Stimulated activated CD8-positive, alpha-beta memory T cell treated with anti-CD3 and anti-CD28 coated beads, Interleukin-7, amount 100 ng/mL, for 24 hours (primary cell): ENCODE data around the gene ANXA11.
"Not testable (repeated sequence)": the region's sequence is repeated elsewhere in the genome, so short reads cannot be mapped to it uniquely, and the experiment has no call there.

Source experiments
- DNase-seq: peaks from one replicate; pipeline ENCODE4 v3.0.0-alpha.2; 2020; ENCODE audit warnings: low read depth

ANXA11 gene

DNA sequence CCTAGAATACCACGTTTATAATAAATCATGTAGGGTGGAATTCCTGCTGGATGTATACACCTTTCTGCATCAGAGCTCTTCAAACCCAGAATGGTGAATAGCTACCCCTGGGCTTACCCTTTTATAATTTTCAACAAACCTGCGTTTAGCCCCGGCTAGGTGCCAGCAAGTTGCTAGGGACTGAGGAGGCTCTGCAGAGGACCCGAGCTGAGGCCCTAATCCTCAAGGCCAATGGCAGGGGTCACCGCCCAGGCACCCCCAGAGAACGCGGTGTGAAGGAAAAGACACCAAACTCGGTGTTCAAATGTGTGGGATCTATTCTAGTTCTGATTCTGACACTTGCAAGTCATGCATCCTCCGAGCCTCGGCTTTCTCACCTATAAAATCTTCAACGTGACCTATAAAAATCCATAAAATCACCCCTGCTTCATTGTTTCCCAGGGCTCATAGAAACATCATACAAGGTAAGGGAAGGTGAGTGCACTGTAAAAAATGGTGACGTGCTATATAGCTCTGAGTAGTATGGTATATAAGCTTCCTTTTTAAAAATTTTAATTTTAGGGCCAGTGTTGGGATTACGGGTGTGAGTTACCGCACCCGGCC, 2.5 kb upstream of the ANXA11 start:
- no peak for DNase-seq

DNA sequence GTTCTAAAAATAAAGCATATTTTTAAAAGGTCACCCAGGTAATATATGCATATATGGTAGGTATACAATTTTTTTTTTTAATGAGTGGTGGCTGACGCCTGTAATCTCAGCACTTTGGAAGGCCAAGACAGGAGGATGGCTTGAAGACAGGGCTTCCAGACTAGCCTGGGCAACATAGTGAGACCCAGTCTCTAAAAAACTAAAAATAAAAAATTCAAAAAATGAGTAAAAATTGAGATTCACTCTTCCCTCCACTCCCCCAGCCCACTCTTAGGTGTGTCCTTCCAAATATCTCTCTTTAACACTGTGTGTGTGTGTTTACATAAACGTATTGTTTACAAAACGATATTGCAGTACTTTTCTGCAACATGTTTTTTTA, 929 bp upstream of the ANXA11 start:
- no peak for DNase-seq

DNA sequence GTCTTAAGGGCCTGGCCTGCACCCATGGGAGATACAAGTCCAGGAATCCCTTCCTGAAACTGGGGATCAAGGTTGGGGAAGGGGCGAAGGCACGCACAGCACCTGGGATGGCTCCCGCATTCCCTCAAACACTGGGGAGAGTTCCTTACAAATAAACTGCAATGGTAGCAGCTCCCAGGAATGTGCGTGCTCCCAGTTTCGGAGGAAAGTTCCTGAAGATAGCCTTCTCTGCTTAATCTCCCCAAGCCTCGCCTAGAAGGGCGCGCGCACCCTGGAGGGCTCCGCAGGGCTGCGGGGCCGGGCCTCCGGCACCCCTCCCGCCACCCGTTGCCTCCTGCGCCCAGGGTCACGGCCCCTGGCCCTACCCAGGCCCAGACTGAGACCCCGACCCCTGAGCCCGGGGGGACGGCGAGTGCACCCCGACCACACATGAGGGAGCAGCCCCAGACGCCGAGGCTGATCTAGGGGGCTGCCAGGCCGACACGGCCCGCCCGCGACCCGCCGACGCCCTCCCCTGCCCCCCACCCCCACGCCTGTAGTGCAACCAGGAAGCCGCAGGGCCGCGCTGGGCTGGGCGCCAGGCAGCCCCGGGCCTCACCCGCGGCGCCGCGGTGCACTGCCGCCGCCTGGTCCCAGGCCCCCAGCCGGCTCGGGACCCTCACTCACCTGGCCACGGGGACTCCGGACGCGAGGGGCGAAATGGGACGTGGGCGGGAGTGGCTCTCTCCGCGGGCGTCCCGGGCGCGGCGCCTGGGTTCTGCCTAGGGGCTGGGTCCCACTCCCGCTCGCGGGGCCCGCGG, 460 bp downstream of the ANXA11 start:
- DNase-seq: no peak

DNA sequence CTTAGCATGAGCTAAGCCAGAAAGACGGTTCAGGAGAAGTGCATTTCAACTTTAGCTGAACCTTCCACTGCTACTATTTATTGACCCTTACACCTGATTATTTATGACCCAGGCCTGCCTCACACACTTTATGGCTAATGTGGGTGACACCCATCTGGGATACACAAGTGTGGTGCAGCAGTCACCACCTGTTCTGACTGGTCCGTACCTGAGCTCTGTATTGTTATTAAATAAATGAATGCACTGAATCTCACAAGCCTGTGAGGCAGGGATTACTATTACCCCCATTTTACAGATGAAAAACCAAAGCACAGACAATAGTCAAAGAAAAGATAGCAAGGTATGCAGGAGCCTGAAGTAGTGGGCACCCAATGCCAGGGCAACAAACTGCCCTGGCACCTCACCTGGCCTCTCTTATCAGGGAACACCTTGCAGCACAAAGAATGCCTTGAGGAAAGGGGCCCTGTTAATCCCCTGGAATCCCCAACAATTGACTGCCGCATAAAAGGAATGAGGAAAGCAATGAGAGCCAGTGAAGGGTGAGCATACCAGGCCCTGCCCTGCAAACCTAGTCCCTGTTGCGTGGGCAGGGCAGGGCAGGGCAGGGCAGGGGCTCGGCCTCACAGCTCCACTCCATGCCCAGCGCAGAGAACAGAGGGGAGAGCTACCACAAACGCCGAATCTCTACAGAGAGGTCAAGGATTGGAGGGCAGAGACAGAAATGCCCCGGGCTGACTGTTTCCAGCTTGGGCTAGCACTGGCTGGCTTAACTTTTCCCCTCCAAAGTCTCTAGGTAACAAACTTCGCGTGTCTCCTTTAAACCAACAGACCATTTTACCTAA, 1.3 kb downstream of the ANXA11 start:
- no peak for DNase-seq

DNA sequence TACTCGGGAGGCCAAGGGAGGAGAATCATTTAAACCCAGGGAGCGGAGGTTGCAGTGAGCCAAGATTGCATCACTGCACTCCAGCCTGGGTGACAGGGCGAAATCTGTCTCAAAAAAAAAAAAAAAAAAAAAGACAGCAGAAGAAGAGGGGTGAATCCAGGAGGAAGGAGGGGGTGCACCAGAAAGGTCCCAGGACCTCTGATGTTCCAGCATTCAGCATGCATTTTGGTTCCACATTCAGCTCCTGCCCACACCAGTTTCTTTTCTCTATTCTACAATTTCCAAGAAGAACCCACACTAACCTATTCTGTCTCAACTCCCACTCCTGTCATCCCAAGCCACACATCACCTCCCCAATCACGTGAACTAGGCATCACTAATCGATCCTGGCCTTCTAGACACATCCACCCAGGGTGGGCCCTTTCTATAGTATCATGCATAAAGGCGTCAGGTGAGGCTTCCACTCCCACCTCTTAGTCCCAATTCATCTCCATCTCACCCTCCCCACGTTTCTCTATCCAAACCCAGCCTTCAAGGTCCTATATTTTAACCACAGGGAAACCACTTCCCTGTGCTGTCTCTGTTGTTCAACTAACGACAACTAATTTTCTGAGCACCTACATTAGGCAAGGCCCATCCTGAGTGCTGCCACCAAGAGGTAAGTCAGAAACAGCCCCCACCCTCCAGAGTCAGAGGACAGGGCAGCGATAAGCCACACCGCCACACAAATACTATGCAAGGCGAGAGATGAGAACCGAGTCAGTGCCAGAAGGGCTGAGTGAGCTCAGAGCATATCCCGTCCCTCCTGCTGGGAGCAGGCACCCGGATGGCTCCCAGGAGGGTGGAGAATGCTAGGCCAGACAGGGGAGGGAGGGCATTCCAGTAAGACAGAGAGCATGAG, 2.2 kb downstream of the ANXA11 start:
- no peak for DNase-seq

DNA sequence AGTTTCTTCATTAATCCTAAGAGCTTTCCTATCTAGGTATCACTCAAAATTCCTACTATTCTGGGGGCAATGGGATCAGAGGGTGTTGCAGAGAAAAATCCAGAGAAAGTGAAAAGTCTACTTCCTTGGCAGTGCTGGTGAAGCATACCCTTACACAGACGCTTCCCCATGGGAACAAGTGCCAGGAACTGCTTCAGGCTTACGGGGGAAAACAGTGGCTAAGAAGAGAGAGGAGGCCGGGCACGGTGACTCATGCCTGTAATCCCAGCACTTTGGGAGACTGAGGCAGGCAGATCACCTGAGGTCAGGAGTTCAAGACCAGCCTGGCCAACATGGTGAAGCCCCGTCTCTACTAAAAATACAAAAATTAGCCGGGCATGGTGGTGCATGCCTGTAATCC, 2.8 kb downstream of the ANXA11 start:
- DNase-seq: not testable (repeated sequence)

DNA sequence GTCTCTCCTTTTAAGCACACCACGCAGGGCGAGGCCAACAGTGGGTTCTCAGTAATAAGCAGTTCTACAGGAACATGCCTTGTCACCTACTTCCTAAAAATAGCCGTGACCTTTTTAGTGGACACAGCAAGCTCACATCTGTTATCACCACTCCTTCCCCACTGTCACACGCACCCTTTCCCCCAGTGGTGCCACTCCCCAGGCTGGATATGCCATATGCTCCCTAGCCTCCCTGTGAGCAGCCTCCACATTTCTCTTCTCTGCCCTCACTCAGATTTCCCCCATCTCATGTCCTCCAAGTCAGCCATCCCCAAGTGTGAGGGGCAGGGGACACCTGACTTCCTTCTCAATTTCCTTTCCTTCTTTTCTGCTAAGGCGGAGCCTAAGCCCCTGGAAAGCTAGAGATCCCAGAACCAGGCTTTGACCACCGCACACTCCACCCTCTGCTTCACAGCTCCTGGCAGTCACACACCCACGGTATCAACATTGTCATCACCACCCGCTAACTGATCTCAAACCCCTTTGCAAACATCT, 3.7 kb downstream of the ANXA11 start:
- no peak for DNase-seq

DNA sequence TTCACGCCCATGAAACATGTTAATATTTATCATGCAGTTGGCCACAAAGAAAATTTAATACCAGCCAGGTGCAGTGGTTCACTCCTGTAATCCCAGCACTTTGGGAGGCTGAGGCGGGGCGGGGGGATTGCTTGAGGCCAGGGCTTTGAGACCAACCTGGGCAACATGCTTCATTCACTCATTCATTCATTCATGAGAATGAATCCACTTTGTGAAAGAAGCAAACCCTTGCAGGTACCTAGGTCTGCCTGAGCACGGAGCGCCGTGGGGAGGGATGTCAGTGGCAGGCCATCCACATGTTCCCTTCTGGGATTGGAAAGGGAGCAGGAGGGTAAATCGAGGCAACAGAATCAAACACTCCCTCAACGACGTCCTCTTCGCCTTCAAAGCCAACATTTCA, 4.7 kb downstream of the ANXA11 start:
- no peak for DNase-seq

DNA sequence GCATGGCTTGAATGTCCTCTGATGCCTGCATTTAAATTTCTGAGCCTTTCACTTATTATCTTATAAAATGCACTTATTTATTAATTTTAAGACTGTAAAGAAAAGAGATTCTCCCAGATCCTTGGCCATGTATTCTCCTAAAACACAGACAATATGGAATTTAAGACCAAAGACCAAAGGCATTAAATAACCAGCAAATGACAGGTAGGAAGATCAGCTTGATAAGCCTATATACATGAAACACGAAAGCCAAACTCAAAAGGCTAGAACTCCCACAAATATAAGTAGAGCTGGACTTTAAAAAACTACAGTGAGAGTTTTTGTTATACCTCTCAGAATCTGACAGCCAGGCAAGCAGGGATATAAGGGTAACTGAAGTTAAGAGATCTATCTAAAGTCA, 5.1 kb downstream of the ANXA11 start:
- no peak for DNase-seq

DNA sequence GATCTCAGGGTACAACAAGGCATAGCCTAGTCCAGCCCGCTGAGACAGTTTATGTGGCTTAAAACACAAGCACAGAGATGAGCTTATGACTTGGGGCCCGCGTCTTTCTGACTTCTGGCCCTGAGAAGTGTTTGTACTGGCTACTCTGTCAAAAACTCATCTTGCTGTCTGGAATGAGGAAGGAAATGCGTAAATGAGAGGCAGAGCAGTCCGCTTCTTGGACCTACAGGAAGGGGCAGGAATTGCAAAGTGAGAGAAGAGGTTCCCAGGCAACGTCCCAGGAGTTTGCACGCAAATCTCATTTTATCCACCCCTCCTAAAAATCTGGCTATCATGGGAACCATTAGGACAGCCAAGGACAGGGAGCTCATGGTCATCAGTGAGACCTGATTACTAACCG, 5.5 kb downstream of the ANXA11 start:
- DNase-seq: no peak

DNA sequence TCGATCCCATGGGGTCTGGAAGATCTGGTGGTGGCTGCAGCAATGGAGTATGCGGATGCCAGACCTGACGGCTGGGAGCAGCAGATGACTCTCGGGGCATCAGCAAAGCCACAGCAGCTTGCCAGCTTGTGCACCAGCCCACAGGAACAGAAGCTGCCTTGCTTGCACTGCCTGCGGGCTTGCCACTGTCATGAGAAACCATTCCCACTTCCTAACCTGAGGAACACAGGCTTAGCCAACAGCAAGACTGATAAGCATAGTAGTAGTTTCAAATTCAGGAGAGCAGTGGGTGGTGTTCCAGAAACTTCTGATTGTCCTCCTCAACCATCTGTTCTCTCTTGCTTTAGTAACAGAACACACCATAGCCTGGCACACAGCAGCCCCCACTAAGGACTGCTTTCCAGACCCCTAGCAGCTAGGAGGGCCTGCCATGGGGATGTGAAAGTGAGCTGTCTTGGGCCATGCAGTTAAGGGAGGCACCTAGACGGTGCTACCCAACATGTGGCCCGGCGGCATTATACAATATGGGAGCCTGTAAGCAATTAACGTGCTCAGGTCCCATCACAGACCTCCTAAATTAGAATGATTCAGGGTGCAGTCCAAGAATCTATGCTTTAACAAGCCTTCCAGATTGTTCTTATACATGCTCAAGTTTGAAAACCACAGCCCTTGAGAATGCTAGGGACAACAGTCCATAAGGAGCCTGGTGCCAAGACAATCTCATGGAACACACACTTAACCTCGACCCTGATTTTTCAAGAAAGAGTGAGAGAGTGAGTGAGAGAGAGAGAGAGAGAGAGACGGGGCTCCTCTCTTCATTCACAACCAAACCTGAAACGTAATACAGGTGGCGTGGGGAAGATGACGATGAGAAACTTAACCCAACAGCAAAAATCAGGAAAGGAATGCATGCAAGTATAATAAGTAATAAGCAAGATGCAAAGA, 7.1 kb downstream of the ANXA11 start:
- no peak for DNase-seq

DNA sequence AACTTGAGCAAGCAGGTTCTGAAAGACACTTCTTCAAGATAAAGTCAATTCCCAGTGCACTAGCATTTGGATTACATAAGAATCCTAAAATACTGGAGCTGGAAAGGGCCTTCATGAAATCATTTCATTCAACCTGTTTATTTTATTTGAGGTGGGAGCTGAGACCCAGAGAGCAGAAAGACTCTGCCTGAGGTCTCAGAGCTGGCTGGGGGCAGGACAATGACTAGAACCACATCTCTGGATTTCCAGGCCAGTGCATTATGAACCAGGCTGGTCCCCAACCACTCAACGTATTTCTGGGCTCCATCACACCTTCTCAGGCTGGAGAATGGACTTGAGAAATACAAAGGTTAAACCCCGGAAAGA, 8.4 kb downstream of the ANXA11 start:
- DNase-seq: no peak

DNA sequence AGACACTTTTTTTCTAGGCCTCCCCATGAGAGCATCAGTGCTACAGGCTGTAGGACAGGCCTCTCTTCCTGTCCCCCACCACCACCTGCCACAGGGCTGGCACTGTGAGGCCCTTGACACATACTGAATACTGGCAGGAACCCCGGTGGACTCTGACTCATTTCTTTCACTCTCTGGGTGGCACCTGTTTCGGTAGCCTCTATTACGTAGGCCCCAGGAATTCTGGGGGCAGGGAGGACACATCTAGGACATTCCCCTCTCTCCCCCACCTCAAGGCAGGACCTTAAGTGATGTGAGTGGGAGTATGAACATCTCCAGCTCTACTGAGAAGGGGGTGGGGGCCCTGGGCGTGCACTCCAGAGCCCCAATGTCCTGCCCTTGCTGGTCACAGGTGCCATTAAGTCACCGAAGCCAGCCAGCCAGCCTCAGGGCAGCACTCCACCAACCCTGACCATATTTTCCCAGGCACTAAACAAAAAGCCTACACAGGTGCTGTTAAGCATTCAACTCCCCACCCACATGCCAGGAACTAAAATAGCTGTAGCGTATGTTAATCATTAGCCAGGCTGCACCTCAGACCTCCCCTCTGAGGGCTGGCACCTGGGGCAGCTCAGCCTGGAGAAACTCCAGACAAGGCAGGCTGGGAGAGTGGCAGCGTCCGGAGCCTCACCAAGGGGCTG, 8.9 kb downstream of the ANXA11 start:
- no peak for DNase-seq

DNA sequence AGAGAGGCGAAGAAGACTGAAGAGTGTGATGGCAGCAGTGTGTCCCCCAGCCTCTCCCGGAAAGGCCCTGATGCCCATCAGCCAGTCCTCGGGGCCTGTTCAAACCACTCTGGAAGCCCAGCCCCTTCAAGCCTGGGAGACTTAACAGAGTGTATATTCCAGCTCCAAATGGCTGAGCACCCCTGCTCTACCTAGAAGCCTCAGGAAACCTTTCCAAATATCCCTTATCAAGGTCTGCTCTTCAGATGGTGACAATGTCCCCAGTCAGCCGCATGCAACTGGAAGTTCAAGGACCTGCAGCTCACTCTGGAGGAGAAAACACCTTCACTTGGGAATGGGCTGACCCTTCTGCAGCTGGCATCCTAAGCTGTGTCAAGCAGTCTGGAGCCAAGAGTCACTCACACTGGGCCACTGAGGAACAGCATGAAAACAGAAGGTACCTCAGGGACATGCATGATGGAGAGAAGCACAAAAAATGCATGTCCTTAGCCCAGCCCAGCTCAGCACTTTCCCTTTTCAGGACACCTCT, 10.2 kb downstream of the ANXA11 start:
- no peak for DNase-seq

DNA sequence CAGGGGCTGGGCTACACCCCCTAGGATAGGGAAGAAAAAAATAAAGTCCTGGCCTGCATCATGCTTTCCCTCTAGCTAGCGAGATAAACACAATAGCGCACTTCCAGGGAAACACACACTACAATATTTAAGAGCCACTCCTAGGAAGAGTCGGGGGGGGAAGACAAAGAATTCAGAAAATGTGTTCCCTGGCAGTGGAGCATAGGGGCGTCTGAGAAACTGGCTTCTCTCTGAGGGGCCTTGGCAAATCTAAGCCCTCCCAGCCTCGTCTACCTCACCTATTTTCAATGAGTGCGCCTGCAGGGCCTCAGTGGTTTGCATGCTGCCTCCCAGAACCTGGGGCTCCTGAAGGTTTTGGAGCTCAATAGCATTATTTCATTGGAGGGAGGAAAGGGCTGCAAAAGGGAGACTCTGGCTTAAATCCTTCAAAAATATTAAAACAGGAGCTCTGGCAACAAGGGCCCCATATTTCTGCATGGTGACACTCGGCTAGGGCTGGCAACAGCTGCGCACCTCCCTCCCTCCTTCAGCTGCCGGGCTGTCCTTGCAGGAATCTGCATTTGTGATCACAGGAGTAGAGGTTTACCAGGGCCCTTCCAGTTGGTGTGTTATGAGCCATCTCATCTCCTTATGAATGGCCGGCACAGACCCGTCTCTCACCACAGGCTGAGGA, 10.8 kb downstream of the ANXA11 start:
- no peak for DNase-seq

DNA sequence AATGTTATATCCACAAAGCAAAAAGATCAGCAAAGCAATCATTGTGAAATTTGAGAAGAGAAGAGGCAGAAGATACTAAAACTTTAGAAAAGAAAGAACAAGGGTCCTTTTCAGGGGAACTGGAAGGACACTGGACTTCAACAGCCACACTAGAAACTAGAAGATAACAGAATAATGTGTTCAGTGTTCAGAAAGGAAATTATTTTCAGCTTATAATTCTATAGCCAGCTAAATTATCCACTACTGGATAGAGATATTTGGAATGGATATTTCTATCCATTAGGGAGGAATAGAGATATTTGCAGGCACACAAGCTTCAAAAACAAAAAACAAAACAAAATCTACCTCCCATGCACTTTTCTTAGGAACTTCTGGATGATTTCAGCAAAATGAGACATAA, 12.8 kb downstream of the ANXA11 start:
- DNase-seq: no peak

DNA sequence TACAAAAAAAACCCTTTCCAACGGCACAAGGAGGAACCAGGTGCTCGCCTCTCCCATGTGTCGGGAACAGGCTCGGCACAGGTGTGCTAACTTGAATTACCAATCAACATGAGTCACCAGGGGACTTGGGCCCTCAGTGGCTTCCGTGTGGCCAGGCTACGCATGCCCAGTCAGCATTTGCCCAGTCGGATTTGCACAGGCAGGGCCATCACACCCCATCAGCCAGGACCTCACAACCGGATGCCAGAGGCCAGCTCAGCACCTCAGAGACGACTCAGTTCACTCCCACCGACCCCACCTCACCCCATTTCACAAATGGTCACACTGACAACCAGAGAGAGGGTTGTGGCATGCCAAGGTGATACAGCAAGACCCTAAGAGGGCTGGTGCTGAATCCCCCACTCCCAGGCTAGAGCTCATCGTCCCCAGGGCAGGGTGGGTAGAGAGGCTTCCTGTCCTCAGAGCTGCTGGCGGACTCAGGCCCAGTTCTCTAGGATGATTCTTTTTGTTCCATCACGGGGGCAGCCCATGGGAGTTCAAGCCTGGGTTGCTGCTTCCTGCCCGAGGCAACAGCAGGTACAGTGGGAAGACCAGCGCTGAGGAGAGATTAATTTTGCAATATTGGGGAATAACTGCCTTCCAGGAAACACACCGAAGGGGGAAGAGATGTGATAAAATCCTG, 13.6 kb downstream of the ANXA11 start:
- DNase-seq: no peak

DNA sequence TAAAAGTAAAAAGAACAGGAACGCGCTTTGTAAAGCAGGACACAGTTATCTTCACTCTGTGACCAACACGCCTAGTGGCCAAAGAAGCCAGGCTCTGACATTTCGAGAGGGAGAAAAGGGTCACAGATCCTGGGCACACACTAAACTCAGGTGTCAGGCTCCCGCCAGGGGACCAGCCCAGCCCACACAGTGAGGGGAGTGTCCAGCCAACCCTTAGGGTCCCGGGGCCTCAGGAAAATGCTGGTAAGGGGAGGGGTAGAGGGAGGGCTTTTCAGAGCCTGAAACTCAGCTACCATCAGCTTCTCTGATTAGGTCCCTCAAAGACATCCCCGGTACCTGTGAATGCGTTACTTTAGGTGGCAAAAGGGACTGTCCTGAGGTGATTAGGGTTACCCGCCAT, 16.6 kb downstream of the ANXA11 start:
- DNase-seq: no peak
